Measurements from ENCODE around the gene UBN1. TPM values are rescaled to one million over a fixed set of nuclear protein-coding genes. Genes with fewer than 3 reads are reported as not detected.
A peak's percentile ranks its signal among the peaks of the same experiment; 100 is the strongest.

Gene UBN1
- polyA plus RNA-seq, 4 donors = 33.4 to 36.1 (median 35.0) TPM

DNA sequence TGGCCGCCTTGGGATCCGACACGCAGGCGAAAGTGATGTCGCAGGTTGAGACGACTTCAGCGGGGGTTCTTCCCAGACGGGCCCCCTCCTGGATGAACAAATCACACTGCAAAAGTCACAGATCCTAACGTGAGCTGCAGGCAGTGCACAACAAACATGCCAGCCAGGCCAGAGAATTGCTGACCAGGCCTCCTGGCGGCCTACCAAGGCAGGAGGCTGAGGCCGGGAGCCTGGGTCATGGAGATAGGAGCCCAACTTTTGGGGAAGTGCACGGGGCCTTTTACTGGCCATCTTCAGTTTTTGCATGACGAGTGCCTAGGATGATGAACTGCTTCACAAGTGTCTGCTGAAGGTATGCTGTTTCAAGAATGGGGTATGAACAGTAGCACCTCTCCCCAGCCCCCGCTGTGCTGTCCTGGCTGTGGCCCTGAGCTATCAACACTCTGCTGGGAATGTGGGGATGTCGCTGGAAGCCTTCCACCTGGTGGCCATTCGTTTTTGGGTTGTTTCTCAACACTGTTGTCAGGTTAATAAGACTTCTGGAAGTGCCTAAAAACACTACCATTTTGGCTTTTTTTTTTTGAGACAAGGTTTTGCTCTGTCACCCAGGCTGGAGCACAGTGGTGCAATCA lies 32.6 kb upstream of the UBN1 start:
- no peak for DNase-seq (ENCODE audit: low read depth in 4 of 4, low spot score in 3 of 4)

GRCh38 chr16:4820652-4821051 lies 26.6 kb upstream of the UBN1 start:
- no peak for DNase-seq (ENCODE audit: low read depth in 4 of 4, low spot score in 3 of 4)

GRCh38 chr16:4825196-4825595 lies 22.1 kb upstream of the UBN1 start:
- no peak for DNase-seq (ENCODE audit: low read depth in 4 of 4, low spot score in 3 of 4)

GRCh38 chr16:4826526-4826925 lies 20.8 kb upstream of the UBN1 start:
- no peak for DNase-seq (ENCODE audit: low read depth in 4 of 4, low spot score in 3 of 4)

GRCh38 chr16:4826980-4827379 lies 20.3 kb upstream of the UBN1 start:
- DNase-seq (ENCODE audit: low read depth in 4 of 4, low spot score in 3 of 4) = no peak

DNA sequence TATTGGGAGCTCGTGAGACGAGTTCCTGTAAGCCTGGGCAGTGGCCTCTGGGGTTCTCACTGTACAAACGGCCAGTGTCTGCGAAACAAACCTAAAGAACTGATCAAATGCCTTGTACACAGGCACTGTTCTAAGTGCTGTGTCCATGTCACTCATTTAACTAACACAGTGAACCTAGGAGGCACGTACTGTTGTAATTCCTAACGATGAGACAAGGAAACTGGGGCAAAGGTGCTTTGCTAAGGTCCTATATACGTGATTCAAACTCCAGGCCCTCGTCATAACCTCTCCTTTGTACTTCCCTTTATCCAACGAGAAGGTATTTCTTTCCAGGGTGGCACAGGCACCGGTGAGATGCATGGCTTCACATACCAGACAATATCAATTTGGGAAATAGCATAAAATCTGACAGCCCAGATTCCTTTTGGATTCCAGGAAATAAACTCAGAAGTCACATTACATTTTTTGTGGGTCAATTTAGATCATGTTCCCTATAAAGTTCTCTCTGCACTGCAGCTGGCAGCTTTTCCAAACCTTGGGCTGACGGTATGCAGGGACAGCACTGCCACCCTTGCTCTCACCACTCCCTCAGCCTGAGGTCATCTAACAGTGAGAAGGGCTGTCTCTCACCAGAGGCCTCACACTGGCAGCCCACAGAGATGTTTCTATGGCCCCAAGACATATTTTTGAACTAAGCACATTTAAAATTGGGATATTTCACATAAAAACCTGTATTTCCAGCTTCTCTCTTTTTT lies 18.5 kb upstream of the UBN1 start:
- DNase-seq (ENCODE audit: low read depth in 4 of 4, low spot score in 3 of 4) = no peak

- DNase-seq (ENCODE audit: low read depth in 4 of 4, low spot score in 3 of 4) = no peak
These were observed 16.9 kb upstream of the UBN1 start for GRCh38 chr16:4830408-4830807.

DNA sequence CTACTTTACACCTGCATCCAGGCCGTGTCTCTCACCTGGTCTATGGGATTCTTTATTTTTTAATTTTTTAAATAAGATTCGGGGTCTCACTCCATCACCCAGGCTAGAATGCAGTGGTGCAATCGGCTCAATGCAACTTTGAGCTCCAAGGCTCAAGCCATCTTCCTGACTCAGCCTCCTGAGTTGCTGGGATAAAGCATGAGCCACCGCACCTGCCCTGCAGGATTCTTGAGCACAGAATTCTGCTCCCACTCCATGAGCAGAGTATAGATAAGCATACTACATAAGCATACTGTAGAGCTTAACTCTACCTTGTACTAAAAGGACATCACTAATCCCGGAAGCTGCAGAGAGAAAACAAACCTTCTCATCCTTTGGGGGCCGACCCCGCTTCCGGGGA lies 15.7 kb upstream of the UBN1 start:
- DNase-seq (ENCODE audit: low read depth in 4 of 4, low spot score in 3 of 4) = no peak

DNA sequence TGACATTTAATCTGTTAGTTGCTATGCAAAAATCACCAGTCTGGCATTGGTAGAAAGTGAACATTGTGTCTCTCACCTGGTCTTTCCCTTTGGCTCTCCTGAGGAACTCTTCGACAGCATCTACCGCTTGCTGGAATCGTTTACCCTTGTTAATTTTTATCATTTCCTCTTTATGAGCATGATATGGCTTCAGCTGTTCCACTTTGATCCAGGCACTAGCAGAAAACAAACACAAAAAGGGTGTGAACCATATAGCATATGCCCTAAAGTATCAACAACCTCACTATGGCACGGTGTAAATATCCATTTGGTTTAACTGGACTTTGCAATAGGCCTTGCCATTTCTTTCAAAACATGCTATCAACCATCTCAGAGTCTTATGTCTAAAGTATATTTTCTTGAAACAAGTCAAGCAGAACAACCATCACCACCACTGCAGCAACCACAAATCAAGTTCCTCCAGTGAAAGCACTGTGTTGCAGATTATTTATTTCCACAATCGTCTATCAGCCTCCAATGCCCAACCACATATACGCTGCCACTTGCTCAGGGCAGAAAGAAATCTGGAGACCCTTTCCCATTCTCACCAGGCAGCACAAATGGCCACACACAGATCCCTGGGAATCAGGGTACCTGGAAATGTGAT lies 14.5 kb upstream of the UBN1 start:
- DNase-seq (ENCODE audit: low read depth in 4 of 4, low spot score in 3 of 4) = no peak

GRCh38 chr16:4833584-4833983 lies 13.7 kb upstream of the UBN1 start:
- DNase-seq (ENCODE audit: low read depth in 4 of 4, low spot score in 3 of 4) = no peak

DNA sequence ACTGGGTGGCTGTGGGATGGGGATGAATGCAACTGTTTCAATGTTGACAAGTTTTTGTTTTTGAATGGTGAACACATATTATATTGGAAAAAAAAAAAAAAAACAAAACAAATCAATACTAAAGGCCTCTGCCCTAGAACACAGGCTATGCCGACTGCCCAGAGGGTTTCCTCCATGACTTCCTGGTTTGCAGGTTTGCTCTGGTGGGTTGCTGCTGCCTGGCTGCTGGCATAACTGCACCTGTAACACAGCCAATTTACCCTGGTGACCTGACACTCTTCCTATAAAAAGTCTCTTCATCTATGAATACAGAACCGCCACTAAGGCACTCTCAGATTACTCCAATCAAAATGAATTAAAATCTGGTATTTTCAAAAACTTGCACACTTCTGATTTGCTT lies 10.6 kb upstream of the UBN1 start:
- DNase-seq (ENCODE audit: low read depth in 4 of 4, low spot score in 3 of 4) = no peak

GRCh38 chr16:4837733-4838501 lies 9.4 kb upstream of the UBN1 start:
- no peak for DNase-seq (ENCODE audit: low read depth in 4 of 4, low spot score in 3 of 4)

- no peak for DNase-seq (ENCODE audit: low read depth in 4 of 4, low spot score in 3 of 4)
These were observed 7.3 kb upstream of the UBN1 start for GRCh38 chr16:4839942-4840341.

- no peak for DNase-seq (ENCODE audit: low read depth in 4 of 4, low spot score in 3 of 4)
These were observed 6.3 kb upstream of the UBN1 start for GRCh38 chr16:4840984-4841383.

GRCh38 chr16:4846503-4846900 lies 779 bp upstream of the UBN1 start:
- DNase-seq (ENCODE audit: low read depth in 4 of 4, low spot score in 3 of 4) = peak in 2 of 4 donors; percentile 25 to 35

- peak in 1 of 4 donors; percentile 1 for DNase-seq (ENCODE audit: low read depth in 4 of 4, low spot score in 3 of 4)
These were observed 700 bp downstream of the UBN1 start for GRCh38 chr16:4847774-4848587.

DNA sequence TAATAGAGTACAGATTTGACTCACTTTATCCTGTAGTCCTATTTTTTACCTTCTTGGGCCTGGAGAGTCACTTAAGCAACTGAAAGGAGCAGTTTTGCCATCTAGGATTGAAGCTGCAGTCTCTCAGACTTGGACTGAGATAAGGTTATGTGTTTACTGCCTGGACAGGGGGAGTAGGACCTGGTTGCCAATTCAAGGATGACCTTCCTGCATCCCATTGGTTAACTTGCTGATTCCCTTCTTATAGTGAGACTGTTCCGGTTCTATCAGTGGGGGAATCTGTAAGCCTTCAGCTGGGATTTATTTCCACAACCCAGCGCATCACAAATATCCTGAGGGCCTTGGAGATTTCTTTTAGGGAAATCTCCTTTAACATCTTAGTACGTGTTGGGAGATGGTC lies 2.9 kb downstream of the UBN1 start:
- DNase-seq (ENCODE audit: low read depth in 4 of 4, low spot score in 3 of 4) = no peak

DNA sequence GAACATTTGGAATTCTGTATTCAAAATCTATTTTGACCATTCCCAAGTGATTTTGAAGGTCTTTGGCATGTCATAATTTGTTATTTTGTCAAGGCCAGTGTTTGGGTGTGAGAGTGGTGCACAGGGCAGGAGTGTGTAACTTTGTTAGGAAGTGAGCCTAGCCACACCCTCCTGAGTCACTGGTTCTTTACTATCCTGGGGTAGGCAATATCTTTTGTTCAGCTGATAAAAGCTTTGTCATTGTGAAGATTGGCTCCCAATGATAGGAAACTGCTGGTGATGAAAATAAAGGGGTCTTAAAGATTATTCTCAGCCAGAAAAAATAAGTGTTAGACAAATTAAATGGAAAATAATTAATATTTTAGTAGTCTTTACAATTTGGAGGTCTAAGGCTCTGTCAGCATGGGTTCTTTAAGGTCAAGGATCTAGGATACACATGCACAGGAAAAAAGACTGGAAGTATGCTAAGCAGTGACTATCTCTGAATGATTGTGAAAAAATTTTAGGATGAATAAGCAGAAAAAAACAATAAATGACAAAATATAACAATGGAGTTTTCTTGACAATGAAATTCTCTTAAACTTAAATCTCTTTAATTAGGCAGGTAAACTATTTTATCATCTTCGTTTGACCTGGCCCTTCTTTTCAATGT lies 5.1 kb downstream of the UBN1 start:
- DNase-seq (ENCODE audit: low read depth in 4 of 4, low spot score in 3 of 4) = no peak

GRCh38 chr16:4855371-4855770 lies 8.1 kb downstream of the UBN1 start:
- DNase-seq (ENCODE audit: low read depth in 4 of 4, low spot score in 3 of 4) = no peak

GRCh38 chr16:4855804-4856203 lies 8.5 kb downstream of the UBN1 start:
- DNase-seq (ENCODE audit: low read depth in 4 of 4, low spot score in 3 of 4) = no peak

All from right renal pelvis (tissue), 4 donors.